NCI-H510A (cell line): ENCODE results near the gene TP53I11.

Source experiments
- DNase-seq: peaks from one replicate; lab custom pipeline; 2025; lab: John Stamatoyannopoulos, UW

The TP53I11 gene

DNA sequence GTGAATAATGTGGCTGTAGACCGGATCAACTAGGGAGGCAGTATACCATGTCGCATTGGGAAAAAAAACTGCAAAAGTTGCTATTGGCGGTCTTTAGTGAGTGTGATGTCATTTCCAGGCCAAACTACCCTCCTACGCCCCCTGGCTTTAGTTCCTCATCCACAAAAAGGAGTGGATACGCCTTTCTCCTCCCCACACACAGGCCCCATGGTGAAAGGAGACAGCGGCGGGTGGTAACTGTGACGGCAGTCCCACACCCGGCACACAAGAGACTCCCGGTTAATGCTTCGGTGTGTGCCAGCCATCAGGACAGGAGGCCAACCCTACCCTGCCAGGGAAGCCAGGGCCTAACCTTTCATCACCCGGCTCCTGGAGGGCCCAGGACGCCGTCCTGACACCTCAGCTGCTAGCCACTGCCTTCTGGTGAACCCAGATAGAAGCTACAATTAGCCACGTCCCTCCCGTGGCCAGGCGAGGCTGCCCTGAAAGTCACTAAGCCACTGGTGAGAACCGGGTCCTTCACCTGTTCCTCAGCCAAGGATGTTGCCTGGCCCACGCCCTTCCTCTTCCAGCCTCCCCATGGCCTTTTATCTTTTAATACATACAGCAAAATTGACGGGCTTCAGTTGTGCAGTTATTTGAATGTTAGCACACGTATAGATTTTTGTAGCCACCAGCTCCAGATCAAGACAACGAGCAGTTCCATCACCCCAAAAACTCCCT is 10.8 kb downstream of the TP53I11 start:
- DNase-seq: no peak

DNA sequence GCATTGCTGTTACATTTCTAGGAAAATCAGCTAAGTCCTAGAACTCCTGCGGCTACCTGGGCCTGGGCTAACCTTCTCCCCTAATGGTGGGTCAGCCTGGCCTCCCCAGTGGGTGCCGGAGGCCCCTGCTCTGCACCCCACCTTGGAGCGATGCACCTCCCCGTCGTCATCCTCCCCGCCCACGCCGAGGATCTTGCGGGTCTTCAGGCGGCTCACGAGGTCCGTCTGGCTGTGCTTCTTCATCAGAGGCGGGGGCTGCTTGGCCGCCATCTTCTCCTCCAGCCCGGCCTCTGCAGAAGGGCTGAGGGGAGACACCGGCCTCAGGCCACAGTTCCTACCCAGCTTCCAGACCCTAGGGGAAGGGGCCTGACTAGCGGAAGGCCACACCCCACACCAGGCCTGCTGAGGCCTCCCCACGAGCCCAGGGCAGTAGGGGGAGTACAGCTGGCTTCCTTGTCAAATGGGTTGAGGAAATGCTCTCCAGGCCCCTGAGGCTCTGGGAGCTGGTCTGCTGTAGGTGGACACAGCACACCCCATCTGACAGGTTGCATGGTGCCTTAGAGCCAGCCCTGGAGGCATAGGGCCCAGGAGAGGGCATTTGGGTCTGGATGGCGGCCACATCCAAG is 12.5 kb downstream of the TP53I11 start:
- DNase-seq: no peak

DNA sequence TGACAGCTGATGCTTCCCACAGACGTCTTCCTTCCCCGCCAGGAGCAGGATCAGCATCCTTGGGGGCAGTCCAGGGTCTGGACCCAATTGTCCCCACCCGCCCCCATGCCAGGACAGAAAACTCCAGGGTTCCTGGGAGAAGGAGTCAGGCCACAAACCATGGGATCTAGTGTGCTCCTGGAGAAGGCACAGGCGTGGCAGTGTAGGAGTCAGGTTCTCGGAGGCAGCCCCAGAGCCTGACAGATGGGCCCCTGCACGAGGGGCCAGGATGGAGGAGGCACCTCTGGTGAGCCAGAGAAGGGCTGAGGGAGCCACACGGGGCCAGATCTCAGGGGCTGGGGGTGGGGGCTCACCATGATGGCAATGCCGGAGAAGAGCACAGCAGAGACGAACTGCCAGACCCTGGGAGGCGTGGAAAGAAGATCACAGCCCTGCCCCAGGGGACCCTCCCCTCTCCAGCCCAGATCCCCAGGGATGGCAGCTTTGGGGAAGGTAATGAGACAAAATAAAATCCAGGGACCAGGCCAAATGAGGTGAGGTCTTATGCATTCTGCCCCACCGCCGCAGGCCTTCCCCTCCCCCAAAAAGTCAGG is 13.6 kb downstream of the TP53I11 start:
- no peak for DNase-seq

DNA sequence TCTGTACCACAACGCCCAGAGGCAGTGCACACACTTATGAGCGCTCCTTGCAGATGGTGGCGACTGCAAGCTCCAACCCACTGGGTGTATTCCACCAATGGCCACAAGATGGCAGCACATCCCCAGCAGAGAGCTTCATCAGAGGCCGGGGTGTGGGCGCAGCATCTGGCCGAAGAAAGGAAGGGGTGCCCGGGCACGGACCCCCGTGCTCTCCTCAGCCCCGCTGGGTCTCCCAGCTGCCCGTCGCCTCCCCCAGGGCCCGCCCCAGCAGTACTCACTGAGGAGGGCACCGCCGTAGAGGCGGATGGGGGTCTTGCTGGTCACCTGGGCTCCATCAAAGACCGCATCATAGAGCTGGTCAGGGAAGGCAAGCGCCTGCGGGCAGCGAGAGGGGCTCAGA is 14.2 kb downstream of the TP53I11 start:
- no peak for DNase-seq

DNA sequence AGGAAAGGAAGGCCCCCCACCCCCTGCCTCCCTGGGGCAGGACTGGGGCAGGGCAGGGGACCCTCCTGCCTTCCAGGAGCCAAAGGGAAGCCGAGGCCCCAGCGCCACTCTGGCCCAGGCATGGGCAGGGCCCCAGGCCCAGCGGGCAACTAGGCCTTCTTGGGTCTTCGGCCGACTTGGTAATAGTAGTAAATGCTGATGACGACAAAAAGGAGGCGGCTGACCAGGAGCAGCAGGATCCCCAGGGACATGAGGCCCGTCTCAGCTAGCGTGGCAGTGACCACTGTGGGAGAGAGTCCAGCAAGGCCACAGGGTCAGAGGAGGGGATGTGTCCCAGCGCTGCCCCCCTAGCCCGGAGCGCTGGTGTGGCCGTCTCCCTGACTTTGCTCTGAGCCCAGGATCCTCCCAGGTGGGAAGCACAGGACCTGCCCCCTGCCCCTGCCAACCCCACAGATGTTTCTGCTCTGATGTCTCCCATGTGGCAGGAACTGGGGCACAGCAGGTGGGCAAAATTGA is 15.9 kb downstream of the TP53I11 start:
- no peak for DNase-seq

DNA sequence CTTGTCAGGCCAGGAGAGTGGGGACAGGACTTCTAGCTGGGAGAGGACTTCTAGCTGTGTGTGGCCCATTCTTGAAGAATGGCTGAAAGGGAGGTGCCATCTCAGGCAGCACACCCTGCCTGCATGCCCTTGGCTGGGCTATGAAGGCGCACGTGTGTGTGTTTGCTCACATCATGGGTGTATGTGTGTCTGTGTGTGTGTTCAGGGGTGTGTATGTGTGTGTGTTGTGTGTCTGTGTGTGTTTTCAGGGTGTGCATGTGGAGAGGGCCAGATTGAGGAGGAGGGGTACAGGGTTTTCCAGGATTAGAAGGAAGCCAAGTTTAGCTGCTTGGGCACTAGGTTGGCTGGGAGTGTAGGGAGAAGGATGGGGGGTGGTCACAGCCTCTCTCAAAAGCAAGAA is 16.6 kb downstream of the TP53I11 start:
- no peak for DNase-seq

DNA sequence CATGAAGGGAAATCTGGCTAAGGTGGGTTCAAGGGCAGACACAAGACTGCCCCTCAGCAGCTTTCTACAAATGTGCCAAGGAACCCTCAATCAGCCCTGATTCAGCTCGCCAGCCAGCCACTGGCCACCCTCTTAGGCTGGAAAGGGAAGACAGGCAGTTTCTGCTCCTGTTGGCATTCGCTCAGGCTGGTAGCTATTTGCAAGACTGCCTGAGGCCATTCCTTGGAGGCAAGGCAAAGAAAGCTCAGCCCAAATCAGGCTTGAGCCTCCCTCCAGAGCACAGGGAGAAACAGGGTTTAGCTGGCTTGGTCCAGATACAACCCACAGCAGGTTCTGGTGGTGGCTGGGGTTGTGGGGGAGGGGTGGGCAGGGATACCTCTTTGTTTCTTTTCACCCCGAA is 19.2 kb downstream of the TP53I11 start:
- DNase-seq: no peak

DNA sequence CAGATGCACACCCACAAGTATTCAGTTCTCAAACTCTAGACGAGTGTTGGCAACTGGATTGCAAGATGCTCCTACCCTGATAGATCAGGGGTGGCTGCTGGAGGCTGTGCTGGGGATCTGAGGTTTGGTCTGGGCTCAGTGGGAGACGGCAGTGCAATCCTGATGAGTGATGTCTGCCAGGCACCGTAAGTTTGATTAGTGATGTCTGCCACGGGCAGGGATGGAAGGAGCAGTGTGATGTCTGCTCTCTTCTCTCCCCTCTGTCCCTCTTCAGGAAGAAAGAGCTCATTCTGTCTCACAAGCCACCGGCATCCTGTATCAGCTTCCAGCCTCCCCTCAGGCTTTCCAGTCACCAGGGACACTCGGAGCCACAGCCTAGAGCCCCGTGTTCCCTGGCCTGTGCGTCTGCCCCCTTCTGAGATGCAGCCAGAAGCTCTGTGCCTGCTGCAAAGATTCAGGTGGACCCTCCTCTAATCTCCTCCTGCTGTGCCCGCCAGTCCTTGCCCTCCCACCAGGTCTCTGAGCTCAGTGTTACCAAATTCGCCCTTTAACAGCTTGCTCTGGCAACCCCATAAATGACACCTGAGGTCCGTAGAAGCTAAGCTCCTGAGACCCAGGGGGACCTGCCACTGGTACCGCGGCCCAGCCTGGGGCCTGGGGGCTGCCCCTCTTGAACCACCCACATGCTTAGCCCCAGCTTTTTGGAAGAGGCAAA is 19.9 kb downstream of the TP53I11 start:
- no peak for DNase-seq

DNA sequence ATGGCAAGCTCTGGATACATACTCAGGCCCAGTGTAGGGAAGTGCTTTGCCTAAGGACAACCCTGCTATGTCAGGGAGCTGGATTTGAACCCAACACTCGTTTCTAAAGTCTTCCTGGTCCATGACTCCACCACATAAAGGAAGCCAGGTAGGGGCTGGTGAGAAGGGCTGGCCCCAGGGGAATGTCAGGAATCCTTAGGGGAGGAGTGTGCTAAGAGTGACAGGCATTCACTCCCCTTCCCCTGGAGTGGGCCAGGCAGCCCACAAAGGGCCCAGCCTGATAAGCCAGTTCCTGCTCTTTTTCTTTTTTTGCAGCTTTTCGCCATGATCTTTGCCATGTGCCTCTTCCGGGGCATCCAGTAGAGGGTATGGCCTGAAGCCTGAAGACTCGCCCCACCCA is 21.9 kb downstream of the TP53I11 start:
- no peak for DNase-seq

DNA sequence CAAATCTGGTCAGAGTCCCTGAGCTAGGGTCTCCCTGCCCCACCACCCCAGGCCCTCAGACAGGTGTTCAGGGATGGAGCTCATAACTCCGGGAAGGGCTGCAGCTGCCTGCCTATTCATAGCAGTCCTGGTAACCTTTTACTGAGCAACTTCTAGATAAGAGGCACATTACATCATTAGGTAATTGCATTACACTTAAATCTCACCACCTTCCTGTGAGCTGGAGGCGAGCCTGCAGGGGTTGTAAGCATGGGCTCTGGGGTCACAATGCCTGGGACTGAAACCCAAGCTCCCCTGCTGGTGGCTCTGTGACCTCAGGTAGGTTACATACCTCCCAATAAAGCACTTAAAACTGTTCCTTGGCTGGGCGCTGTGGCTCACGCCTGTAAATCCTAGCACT is 22.5 kb downstream of the TP53I11 start:
- no peak for DNase-seq

DNA sequence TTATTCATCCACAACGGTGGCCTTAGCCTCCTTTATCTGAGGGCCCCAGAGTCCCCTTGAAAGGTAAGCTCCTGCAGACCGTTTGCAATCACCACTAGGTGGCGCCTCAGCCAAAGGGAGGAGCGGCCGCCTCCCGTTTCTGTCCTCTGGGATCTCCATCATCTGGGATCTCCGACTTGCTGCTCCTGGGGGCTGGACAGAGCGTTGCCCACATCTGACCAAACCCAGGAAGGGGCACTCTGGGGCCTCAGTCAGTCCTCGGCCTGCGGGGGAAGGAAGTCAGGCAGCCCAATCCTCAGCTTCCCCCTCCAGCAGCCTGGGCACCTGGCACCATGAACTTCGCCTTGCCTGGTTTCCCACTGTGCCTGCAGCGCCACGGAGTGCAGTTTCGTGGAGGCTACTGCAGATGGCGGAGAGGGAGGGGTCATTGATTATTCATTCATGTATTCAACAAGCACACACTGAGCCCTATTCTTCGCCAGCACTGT is 23.5 kb downstream of the TP53I11 start:
- no peak for DNase-seq

DNA sequence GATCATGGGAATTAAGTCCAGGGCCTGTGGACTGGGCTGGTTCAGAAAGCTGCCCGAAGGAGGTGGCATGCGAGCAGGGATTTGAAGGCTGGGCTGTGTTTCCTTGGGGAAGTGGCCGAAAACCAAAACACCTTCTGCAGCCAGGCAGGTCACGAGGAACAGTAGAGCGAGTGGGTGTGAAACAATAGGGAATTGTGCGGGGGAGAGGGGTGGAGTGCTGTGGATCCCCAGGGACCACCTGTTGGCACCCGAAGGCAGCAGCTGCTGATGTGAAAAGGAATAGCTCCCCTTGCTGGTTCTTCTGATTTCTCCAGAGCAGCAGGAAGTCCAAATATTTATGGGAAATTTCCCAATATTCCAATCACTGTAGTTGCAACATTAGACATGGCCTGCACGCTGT is 24.6 kb downstream of the TP53I11 start:
- DNase-seq: no peak

DNA sequence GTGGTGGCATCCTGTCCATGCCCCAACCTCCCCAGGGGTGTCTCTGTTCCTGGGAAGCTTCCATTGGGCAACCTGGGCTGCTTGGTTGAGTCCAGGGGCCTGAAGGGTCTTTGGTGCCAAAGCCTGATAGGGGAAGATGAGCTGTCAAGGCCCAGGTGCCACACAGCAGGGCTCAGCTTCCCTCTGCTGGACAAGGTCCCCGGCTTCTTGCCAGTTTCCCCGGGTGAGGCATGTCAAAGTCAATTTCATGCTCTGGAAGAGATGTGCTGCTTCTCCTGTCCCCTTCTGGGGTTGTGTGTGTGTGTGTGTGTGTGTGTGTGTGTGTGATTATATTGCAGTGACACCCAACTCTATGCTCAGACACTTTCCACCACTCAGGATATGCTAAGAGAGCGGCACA is 26.9 kb downstream of the TP53I11 start:
- DNase-seq: no peak

DNA sequence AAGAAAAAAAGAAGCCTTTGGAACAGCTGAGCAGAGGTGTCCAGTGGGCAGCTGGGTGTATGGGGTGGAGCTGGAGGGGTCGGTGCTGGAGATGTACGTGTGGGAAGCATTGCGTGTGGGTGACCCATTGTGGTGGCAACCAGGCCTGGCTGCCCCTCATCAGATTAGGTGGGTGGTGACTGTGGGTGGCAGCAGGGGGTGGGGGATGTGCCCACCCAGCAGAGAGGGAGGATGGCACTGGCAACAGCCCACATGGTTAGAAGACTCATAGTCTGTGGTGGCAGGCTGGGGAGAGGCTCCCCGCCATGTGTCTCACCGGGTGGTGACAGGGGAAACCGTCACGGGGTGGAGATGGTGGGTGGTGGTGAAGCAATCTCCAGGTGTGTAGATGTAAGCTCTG is 27.6 kb downstream of the TP53I11 start:
- DNase-seq: no peak

DNA sequence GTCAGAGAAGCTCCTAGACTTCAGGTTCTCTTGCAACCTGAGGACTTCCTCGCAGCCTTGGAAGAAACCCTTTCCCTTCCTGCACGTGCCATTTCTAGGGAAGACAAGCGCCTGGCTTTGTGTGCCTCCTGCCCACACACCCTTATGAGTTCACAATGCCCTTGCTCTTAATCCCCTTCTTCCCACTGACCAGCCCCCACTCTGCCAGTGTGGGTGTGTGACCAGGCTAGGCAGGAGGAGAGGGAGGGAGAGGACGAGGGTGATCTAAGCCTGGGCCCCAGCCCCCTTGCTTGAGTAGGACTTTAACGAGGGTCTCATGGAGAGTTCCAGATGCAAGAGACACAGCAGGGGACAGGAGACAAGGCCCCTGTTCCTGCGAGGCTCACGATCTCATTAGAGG is 30.2 kb downstream of the TP53I11 start:
- DNase-seq: no peak

DNA sequence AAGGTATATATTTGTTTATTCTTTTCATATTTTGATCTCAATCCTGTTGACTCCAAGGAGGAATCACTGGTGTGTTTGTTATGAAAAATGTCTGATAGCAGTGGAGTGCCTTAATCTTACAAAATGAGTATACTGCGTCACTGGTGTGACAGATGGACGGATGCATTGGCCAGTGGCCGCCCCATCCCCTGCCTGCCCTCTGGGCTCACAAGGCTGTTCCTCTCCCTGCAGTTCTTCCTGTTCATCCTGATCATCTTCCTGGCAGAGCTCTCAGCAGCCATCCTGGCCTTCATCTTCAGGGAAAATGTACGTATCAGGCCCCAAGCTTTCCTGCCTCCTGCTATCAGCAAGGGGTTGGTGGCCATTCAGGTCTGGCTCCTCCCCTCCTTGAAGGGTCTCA is 32.9 kb downstream of the TP53I11 start:
- no peak for DNase-seq

DNA sequence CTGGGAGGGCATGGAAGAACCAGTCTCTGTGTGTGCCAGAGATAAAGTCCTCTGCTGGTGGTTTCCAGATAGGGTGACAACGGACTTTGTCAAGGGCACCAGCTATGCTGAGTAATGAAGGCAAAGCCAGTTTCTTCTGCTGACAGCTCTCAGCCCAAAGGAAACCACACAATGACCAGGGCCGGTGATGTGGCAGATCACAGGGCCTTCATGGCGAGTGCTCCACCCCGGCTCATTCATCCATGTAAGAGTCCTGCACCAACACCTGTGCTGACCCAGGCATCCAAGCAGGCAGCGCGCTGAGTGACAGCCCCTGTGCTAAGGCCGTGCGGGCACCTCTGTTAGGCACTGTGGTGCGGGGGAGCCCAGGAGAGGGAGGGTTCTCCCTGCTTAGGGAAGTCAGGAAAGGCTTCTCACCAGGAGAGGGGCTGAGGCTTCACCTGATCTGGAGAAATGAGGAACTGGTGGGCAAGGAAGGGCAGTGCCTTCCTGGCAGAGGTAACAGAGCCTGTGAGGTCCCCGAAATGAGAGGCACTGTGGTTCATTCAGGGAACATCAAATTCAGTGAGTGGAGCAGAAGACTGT is 33.8 kb downstream of the TP53I11 start:
- DNase-seq: no peak

DNA sequence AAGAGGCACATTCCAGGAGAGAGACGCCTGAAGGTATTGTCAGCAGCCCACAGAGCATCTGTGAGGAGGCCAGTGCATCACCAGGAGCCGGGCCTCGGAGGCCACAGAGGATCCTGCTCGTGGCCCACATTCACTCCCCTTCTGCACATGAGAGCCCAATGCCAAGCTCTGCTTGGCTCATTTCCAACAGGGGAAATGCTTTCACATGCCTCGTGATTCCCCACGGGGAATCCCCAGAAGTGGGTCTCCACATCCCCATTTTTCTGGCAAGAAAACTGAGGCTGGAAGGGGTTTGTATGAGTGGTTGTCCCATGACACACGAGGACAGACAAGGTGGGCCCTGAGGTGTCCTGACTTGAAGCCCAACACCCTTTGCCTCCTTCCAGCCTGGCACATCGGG is 34.4 kb downstream of the TP53I11 start:
- DNase-seq: no peak

DNA sequence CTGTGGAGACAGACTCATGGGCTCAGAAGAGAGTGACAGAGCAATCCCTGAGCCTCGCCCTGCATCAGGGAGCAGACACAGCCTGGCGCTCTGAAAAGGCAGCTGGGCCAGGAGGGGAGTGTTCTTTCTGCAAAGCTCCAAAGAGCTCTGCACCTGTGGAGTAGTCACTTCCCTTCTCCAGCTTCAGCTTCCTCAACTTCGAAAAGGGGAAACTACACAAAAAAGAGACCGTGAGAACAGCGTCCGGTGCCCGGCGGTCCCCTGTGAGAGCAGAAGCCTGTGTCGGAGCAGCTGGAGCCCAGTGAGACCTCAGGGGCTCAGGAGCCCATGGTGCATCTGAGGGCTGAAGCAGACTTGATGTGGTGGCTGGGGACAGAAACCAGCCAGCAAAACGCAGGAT is 35.1 kb downstream of the TP53I11 start:
- no peak for DNase-seq

DNA sequence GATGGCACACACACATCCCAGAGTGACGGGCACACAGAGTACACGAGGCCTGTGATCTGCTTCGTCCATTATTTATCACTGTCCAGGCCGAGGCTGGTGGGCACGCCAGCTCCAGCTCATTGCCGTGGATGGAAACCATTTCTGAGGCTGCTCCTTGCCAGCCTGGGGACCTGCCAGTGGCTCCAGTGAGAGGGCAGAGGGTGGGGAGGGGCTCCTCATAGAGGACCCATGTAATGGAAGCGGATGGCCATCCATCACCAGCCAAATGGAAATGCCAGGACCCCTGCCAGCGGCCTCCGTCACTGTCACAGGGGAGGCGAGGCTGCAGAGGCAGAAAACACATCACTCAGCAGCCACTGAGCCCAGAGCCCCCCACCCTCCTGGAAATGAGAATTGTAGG is 35.7 kb downstream of the TP53I11 start:
- no peak for DNase-seq

DNA sequence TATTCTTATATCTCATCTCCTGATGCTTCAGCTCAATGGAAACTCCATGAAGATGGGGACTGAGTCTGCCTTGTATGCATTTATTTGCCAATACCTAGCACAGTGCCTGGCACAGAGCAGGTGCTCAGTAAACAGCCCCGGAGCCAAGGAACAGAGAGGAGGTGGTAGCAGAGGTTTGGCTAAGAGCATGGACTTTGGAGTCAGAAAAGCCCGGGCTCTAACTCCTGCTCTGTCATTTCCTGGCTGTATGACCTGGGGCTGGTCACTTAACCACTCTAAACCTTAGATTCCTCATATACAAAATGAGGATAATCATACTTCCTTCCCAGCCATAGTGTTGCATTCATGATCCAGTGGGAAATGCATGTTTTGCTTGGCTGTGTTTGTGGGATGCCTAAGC is 36.6 kb downstream of the TP53I11 start:
- no peak for DNase-seq

DNA sequence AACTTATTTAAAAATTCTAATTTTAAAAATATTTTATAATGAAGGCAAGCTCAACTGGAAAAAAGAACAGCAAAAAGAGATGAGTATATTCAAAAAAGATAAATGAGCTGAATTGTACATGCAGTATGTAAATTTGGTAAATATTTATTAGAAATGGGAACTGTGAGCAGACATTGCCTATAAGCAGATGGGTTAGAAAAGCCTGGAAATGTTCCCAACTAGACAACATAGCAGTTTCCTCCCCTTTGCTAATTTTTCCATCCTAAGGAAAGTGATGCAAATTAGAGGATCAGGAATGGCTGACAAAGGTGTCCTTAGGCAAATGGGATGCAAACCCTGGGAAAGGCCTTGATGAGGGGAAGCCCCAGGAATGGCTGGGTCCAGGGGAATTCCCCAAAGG is 37.2 kb downstream of the TP53I11 start:
- no peak for DNase-seq
